RPMI7951 (cell line): Measurements from ENCODE around the gene HTR6. TPM values are rescaled to one million over a fixed set of nuclear protein-coding genes. Genes with fewer than 3 reads are reported as not detected.
A peak's percentile ranks its signal among the peaks of the same experiment; 100 is the strongest.
"Not testable (repeated sequence)": the region's sequence is repeated elsewhere in the genome, so short reads cannot be mapped to it uniquely, and the experiment has no call there.

Experiments used
- DNase-seq: peaks from one replicate; pipeline ENCODE4 v3.0.0-alpha.2; 2012; ENCODE audit warnings: low read depth
- total RNA-seq: library from RNA; depleted of rRNA; stranded (reverse); fragments of >200 nt; shearing (Covaris generic); gene quantifications from 2 replicates; pipeline ENCODE4 v1.2.3, GENCODE V29; 2014; rRNA removed

The HTR6 gene
- 0.10 TPM in 1 of 2 replicates, not detected in the other for total RNA-seq

GRCh38 chr1:19664453-19665185 is at the start of gene HTR6:
Gene HTR6 (plus strand): TSS chr1:19664875. CDS start chr1:19665754, 879 bp downstream.
- DNase-seq: no peak

- no peak for DNase-seq
Observed at GRCh38 chr1:19615438-19615837, 49.2 kb upstream of the HTR6 start.

- DNase-seq: no peak
Observed at GRCh38 chr1:19616489-19616888, 48.2 kb upstream of the HTR6 start.

GRCh38 chr1:19617376-19617775 is 47.3 kb upstream of the HTR6 start:
- no peak for DNase-seq

GRCh38 chr1:19618428-19618827 is 46.2 kb upstream of the HTR6 start:
- DNase-seq: no peak

- no peak for DNase-seq
Observed at GRCh38 chr1:19619697-19620384, 44.8 kb upstream of the HTR6 start.

- peak; percentile 41 for DNase-seq
Observed at GRCh38 chr1:19620786-19621185, 43.9 kb upstream of the HTR6 start.

GRCh38 chr1:19621274-19621950 is 43.3 kb upstream of the HTR6 start:
- DNase-seq: peak; percentile 17

- no peak for DNase-seq
Observed at GRCh38 chr1:19622204-19622603, 42.5 kb upstream of the HTR6 start.

GRCh38 chr1:19623523-19623922 is 41.2 kb upstream of the HTR6 start:
- DNase-seq: no peak

- no peak for DNase-seq
Observed at GRCh38 chr1:19625291-19625937, 39.3 kb upstream of the HTR6 start.

- DNase-seq: no peak
Observed at GRCh38 chr1:19628879-19629278, 35.8 kb upstream of the HTR6 start.

GRCh38 chr1:19629357-19629756 is 35.3 kb upstream of the HTR6 start:
- DNase-seq: no peak

- not testable (repeated sequence) for DNase-seq
Observed at GRCh38 chr1:19630192-19630591, 34.5 kb upstream of the HTR6 start.

- DNase-seq: no peak
Observed at GRCh38 chr1:19630720-19631395, 33.8 kb upstream of the HTR6 start.

- no peak for DNase-seq
Observed at GRCh38 chr1:19632211-19632610, 32.5 kb upstream of the HTR6 start.

GRCh38 chr1:19633106-19633505 is 31.6 kb upstream of the HTR6 start:
- no peak for DNase-seq

GRCh38 chr1:19635064-19635463 is 29.6 kb upstream of the HTR6 start:
- DNase-seq: not testable (repeated sequence)

- peak; percentile 80 for DNase-seq
Observed at GRCh38 chr1:19635646-19636045, 29.0 kb upstream of the HTR6 start.

GRCh38 chr1:19636065-19636464 is 28.6 kb upstream of the HTR6 start:
- no peak for DNase-seq

- not testable (repeated sequence) for DNase-seq
Observed at GRCh38 chr1:19636749-19637148, 27.9 kb upstream of the HTR6 start.

GRCh38 chr1:19637606-19638005 is 27.1 kb upstream of the HTR6 start:
- no peak for DNase-seq
